GM10266 (cell line): Measurements from ENCODE around the gene CDR2L.
"Not testable (repeated sequence)": the region's sequence is repeated elsewhere in the genome, so short reads cannot be mapped to it uniquely, and the experiment has no call there.

Source experiments
- DNase-seq: peaks from one replicate; pipeline ENCODE4 v3.0.0; 2012; ENCODE audit errors: extremely low spot score
- TF ChIP-seq, protein P1 (sequence below): IDR thresholded peaks from 2 replicates; pipeline ENCODE4 v1.5.1; 2012; ENCODE audit warnings: mild to moderate bottlenecking, low read depth; ENCODE audit not compliant: control insufficient read depth, insufficient read depth; ENCODE audit errors: missing control alignments

Gene CDR2L

DNA sequence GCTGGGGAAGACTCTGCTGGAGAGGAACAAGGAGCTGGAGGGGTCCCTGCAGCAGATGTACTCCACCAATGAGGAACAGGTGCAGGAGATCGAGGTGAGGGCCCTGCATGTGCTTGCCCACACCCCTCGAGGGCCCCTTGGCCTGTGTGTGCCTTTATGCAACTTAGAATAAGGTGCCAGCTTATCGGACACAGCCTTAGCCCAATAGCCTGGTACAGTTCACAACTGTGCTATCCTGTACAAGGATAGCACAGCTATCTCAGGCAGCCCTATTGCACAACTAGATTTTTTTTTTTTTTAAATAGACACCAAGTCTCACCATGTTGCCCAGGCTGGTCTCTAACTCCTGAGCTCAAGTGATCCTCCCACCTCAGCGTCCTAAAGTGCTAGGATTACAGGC lies 12.1 kb downstream of the CDR2L start:
- TF ChIP-seq, protein P1, sequence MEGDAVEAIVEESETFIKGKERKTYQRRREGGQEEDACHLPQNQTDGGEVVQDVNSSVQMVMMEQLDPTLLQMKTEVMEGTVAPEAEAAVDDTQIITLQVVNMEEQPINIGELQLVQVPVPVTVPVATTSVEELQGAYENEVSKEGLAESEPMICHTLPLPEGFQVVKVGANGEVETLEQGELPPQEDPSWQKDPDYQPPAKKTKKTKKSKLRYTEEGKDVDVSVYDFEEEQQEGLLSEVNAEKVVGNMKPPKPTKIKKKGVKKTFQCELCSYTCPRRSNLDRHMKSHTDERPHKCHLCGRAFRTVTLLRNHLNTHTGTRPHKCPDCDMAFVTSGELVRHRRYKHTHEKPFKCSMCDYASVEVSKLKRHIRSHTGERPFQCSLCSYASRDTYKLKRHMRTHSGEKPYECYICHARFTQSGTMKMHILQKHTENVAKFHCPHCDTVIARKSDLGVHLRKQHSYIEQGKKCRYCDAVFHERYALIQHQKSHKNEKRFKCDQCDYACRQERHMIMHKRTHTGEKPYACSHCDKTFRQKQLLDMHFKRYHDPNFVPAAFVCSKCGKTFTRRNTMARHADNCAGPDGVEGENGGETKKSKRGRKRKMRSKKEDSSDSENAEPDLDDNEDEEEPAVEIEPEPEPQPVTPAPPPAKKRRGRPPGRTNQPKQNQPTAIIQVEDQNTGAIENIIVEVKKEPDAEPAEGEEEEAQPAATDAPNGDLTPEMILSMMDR: no peak

DNA sequence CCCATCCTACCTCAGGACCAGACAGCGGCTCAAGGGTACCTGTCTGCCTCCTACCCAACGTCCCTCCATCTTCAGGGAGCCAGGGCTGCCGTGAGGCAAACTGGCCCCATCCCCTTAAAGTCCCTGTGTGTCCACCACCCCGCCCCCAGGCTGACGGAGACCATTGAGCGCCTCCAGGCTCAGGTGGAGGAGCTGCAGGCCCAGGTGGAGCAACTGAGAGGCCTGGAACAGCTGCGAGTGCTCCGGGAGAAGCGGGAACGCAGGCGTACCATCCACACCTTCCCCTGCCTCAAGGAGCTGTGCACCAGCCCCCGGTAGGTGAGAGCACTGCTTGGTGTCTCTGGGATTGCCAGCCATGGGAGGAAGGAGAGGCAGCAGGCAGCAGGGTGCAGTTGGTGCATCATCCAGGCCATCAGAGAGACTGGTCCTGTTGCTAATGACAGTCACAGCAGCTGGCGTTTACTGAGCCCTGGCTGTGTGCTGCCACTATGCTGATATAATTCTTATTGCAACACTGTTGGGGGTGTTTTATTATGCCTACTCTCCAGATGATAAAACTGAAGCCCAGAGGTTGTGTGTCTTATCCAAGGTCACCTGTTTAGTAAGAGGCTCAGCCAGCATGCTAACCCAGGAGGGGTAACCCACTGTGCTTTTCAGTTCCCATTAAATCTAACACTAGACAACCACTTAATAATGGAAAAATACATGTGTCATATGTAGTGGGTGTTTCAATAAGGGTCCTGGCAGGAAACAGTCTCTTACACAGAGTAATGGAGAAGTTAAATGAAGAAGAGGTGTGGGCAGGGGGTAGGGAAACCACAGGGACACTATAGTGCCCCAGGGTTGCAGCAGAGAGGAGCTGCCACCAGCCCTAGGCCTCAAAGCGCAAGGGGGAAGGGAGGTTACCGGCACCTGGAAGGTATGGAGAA lies 14.7 kb downstream of the CDR2L start:
- DNase-seq: no peak
- TF ChIP-seq, protein P1: no peak

More for the DNA sequence above, 12.1 kb downstream of the CDR2L start:
- no peak for DNase-seq

DNA sequence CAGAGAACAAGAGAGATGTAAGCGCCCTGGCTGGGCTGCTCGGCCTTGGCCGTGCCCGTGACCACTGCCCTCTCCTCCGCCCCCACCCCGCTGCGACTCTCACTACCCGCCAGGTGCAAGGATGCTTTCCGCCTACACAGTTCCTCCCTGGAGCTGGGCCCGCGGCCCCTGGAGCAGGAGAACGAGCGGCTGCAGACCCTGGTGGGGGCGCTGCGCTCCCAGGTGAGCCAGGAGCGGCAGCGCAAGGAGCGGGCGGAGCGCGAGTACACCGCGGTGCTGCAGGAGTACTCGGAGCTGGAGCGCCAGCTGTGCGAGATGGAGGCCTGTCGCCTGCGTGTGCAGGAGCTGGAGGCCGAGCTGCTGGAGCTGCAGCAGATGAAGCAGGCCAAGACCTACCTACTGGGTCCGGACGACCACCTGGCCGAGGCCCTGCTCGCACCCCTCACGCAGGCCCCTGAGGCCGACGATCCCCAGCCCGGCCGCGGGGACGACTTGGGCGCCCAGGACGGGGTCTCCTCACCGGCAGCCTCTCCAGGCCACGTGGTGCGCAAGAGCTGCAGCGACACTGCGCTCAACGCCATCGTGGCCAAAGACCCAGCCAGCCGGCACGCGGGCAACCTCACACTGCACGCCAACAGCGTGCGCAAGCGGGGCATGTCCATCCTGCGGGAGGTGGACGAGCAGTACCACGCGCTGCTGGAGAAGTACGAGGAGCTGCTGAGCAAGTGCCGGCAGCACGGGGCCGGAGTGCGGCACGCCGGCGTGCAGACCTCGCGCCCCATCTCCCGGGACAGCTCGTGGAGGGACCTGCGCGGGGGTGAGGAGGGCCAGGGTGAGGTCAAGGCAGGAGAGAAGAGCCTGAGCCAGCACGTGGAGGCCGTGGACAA lies 15.9 kb downstream of the CDR2L start:
- TF ChIP-seq, protein P1: no peak
- DNase-seq: no peak

DNA sequence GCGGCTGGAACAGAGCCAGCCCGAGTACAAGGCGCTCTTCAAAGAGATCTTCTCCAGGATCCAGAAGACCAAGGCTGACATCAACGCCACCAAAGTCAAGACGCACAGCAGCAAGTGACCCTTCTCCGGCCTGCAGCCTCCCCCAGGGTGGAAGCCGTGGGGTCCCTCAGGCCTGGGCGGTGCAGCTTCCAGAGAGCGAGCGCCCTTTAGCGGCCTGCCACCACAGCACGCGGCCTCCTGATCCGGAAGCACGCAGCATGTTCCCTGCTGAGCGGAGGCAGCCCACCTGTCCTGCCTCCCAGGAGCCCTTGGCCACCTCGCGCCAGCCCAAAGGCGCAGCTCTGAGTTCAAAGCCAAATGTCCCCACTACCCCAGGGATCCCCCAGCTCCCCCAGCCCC lies 16.5 kb downstream of the CDR2L start:
- TF ChIP-seq, protein P1: no peak
- no peak for DNase-seq

DNA sequence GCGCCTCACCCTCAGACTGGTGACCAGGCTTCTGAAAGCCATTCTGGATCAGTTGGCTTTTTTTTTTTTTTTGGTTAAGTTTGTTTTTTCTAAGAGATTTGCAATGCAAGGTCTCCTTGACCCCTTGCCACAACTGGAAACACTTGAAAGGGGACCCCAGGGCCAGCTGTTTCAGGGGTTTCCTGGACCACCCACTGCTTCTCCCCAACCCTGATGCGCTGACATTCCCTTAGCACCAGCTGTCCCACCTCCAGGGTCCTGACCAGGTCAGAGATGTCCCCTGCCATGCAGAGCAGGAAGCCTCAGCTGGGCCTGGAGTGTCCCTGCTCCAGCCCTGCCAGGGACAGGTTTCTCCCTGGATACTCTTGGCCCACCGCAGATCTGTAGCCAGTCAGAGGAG lies 16.9 kb downstream of the CDR2L start:
- DNase-seq: no peak
- TF ChIP-seq, protein P1: no peak

DNA sequence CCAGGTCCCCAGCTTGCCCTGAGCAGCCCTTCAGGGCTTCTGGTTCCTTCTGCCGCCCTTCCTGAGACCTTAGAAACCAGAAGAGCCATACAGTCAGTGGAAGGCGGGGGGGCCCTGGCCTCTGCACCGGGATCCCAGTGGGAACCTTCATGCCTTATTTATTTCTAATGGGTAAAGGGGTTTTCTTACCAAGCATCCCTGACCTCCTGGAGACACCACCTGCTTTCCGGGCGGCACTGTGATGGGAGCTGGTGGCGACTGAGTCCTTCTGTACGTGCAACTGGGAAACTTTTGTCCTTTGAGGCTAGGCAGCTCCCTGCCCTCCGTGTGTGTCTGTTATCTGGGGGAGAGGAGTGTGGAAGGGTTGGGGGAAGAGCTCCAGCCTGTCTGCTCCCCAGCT lies 17.9 kb downstream of the CDR2L start:
- no peak for DNase-seq
- TF ChIP-seq, protein P1: no peak

DNA sequence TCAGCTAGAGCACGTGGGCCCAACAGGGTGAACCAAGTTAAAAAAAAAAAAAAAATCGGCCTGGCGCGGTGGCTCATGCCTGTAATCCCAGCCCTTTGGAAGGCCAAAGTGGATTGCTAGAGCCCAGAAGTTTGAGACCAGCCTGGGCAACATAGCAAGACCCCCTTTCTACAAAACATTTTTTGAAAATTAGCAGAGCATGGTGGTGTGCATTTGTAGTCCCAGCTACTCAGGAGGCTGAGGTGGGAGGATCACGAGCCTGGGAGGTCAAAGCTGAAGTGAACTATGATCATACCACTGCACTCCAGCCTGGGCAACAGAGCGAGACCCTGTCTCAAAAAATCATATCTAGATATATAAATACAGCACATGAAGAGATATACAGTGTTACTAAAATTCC lies 18.7 kb downstream of the CDR2L start:
- DNase-seq: not testable (repeated sequence)
